SK-N-DZ (cell line): ENCODE results near the gene C4A.
"Not testable (repeated sequence)": the region's sequence is repeated elsewhere in the genome, so short reads cannot be mapped to it uniquely, and the experiment has no call there.

Experiments used
- DNase-seq: peaks from one replicate; pipeline ENCODE4 v3.0.0-alpha.2; 2015; ENCODE audit warnings: low spot score

The C4A gene

GRCh38 chr6:32022100-32022499 lies 40.2 kb downstream of the C4A start:
- DNase-seq: not testable (repeated sequence)

DNA sequence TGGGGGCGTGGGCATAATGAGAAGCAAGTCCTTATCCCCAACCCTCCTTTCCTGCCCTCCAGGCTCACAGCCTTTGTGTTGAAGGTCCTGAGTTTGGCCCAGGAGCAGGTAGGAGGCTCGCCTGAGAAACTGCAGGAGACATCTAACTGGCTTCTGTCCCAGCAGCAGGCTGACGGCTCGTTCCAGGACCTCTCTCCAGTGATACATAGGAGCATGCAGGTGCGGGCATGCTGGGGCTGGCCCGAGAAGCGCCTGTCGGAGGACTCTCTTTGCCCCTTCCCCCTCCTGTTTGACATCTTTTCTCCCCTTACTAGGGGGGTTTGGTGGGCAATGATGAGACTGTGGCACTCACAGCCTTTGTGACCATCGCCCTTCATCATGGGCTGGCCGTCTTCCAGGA lies 46.8 kb downstream of the C4A start:
- DNase-seq: not testable (repeated sequence)

- not testable (repeated sequence) for DNase-seq
These were observed 47.7 kb downstream of the C4A start for GRCh38 chr6:32029553-32029952.

DNA sequence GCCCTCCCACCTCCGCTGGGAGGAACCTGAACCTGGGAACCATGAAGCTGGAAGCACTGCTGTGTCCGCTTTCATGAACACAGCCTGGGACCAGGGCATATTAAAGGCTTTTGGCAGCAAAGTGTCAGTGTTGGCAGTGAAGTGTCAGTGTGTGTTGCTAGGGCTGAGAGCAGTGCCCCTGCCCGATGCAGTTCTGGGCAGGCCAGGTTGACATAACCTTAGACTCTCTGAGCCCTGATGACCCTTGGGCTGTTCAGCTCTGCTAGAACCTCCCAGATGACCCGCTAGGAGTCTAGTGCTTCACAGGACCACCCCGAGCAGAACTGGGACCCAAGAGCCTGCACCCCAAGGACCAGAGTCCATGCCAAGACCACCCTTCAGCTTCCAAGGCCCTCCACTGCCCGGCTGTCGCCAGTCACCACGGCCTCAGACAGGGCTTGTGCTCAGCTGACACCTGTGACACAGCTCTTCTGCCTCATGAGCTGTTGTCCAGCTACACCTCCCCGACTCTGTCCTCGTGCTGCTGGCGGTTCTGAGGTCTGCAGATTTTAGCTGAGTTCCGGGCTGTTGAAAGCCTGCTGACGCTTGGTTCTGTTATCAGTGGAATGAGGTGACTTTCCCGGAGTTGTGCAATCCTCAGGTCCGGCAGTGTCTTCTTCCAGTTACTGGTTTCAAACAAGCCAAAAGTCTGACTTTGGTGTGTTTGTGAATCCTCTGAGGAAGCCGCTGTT lies 53.6 kb downstream of the C4A start:
- DNase-seq: not testable (repeated sequence)

DNA sequence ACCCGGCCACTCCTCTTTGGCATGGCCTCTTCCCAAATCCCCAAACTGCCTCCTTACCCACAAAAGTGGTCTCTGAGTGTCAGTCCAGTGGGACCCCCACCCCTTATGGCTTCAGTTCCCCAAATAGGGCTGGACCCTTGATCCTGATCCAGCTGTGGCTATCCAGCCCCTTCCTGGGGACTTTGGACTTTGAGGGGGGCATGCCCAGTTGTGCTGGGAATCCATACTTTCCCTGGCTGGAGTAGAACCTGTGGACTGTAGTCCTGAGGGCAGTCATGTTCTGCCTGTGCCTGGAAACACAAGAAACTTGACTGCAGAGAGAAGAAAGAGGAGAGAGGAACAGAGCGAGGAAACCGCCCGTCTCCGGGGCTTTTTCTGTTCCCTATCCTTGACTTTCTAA lies 55.3 kb downstream of the C4A start:
- not testable (repeated sequence) for DNase-seq

DNA sequence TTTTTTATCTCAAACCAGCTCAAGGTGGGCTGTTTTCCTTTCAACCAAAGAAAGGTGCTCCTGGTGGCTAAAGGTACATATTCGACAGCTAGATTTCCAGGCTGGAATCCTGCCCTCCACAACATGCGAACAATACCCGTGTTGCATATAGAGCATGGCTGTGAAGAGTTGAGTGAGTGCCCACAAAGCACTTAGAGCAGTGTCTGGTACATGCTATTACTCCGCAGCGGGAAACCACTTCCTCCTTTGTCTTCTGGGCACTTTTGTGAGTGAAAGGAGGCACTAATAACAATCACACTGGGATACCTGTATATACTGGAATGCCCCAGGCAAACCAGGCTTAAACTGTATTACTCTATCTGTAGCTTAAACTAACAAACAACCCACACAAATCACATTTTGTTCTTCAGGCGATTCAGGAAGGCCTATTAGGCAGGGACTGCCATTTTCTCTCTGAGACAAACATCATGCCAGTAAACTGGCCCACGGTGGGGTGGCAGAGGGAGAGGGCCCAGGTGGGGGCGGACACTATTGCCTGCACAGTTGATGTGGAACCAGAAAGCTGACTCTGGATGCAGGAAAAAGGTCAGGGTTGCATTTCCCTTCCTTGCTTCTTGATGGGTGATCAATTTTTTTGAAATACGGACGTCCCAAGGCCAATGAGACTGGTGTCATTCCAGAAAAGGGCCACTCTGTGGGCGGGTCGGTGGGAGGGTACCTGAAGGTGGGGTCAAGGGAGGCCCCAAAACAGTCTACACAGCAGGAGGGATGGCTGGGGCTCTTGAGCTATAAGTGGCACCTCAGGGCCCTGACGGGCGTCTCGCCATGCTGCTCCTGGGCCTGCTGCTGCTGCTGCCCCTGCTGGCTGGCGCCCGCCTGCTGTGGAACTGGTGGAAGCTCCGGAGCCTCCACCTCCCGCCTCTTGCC lies 56.0 kb downstream of the C4A start, which contains the start of gene CYP21A2:
TSS of gene CYP21A2 (plus strand) at position 818 of the 927 bp plus-strand sequence. CDS start at position 826, 8 bp downstream.
- DNase-seq: not testable (repeated sequence)

- DNase-seq: not testable (repeated sequence)
These were observed 57.0 kb downstream of the C4A start for GRCh38 chr6:32038878-32039277.

- not testable (repeated sequence) for DNase-seq
These were observed 57.7 kb downstream of the C4A start for GRCh38 chr6:32039321-32040274.

GRCh38 chr6:32040299-32041049 lies 58.6 kb downstream of the C4A start:
- DNase-seq: not testable (repeated sequence)

GRCh38 chr6:32041050-32041321 lies 59.1 kb downstream of the C4A start:
- not testable (repeated sequence) for DNase-seq

DNA sequence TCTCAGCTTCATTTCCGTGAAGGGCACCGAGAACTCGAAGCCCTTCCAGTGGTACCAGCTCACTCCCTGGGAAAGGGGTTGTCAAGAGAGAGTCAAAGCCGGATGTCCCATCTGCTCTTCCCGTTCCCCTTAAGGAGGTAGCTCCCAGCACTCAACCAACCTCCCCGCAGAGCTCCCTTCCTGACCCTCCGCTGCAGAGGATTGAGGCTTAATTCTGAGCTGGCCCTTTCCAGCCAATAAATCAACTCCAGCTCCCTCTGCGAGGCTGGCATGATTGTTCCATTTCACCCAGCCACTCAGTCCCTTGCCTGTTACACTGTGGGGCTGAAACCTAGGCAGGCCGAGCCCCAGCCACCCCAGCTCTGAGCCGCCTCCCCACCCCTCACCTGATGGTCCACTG lies 59.5 kb downstream of the C4A start:
- not testable (repeated sequence) for DNase-seq

GRCh38 chr6:32042276-32042675 lies 60.4 kb downstream of the C4A start:
- not testable (repeated sequence) for DNase-seq

- DNase-seq: not testable (repeated sequence)
These were observed 61.9 kb downstream of the C4A start for GRCh38 chr6:32043589-32044380.

DNA sequence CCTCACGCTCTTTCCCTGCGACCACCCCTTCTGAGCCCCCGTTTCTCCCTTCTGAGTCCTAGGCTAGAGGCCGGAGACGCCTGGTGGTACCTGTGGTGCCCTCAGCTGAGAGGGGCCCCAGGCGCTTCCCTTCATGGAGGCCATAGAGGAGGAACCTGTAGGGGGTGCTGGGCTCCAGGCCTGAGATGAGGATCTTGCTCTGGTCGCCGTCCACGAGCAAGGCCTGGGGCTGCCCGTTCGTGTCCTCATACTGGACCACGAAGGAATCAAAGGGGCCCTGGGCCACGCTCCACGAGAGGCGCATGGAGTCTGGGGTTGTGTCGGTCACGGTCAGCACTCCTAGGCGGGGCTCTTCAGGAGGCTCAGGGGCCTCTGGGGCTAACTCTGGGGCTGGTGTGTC lies 63.1 kb downstream of the C4A start:
- not testable (repeated sequence) for DNase-seq

- DNase-seq: no peak
These were observed 64.1 kb downstream of the C4A start for GRCh38 chr6:32045811-32046449.

GRCh38 chr6:32046450-32047083 lies 64.7 kb downstream of the C4A start:
- DNase-seq: no peak

GRCh38 chr6:32047084-32047478 lies 65.2 kb downstream of the C4A start:
- no peak for DNase-seq

GRCh38 chr6:32047539-32047854 lies 65.6 kb downstream of the C4A start:
- no peak for DNase-seq
